GM19035 (cell line): Measurements from ENCODE around the gene PPFIBP2.

Experiments
- ATAC-seq: cut with Tn5 transposase; IDR thresholded peaks from one replicate; pipeline ENCODE4 v1.9.1; 2021; ENCODE audit not compliant: unreplicated experiment

The PPFIBP2 gene

DNA sequence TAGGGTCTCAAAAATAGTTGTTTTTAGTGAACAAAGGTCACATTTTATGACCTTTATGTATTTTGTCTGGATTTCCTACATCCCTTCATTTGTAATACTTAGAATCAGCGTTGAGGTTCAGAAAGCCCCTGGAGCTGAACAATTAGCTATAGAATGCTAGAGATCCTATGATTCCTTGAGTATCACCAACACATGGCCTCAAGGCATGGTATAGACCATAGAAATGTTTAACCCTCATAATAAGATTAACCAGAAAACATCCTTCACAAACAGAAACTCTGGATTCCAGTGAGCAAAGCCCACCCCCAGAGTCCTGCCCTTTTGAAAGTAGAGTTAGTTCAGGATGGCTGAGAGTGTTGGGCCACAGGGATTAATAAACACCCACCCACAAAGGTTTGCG is 82.2 kb downstream of the PPFIBP2 start:
- ATAC-seq, result no peak

DNA sequence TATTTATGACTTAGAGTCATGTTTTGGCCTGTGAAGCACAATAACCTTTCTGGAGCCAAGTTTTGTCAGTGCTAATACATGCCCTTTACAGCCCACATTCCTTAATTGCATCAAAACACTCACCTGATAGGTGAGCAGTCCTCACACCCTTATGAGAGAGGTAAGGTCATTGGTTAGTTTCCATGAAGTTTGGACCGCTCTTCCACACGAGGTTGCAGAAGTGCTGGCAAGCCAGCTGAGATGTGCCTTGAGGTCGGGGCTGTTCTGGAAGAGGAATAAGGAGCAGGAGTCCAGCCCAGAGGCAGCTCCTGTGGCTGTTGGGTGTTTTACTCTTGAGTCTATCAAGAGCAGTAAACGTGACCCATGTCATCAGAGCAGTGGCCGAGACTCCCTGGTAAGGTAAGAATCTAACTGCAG is 83.2 kb downstream of the PPFIBP2 start:
- ATAC-seq, result no peak

DNA sequence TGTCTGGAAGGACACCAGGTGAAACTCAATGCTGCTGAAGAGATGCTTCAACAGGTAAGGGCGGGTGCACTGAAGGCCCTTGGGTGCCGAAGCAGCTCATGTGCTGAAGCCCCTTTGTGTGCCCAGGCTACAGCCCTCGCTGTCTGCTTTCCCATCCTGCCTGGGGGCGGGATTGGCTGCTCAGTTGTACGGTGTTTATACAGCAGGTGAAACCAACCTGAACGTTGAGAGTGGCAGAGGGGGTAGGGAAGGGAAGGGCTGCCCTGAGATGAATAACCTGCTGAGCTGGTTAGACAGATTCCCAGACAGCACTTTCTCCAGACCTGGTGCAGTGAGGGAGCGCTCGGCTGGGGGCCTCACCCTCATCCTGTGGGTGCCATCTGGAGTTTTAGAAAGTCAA is 83.8 kb downstream of the PPFIBP2 start:
- ATAC-seq, result no peak

- ATAC-seq, result no peak
Measured at GRCh38 chr11:7599209-7599608, 85.4 kb downstream of the PPFIBP2 start.

DNA sequence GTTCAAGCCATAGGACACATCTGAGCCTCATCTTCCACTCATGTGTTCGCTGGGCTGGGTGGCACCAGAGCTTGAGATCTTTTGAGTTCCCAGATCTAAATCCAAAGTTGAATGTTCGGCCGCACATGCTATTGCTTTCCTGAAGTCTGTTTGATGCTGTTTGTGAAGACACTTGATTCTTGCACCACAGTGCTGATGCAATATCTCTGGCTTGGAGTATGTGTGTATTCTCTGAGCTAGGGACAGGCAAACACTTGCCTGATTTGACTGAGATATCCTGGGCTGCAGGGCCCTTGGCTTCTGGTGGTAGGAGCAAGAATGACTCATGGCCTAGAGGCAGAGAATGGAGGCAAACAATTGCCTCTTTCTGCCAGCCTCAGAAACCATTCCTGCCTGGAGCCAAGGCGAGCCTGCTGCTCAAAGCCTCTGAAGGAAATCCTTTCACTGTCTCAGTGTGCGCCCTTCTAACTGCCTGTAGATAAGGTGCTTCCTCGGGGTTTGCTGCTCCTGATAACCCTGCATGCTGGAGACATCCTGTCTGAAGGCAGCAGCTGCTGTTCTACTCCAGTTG is 86.5 kb downstream of the PPFIBP2 start:
- ATAC-seq, result no peak

DNA sequence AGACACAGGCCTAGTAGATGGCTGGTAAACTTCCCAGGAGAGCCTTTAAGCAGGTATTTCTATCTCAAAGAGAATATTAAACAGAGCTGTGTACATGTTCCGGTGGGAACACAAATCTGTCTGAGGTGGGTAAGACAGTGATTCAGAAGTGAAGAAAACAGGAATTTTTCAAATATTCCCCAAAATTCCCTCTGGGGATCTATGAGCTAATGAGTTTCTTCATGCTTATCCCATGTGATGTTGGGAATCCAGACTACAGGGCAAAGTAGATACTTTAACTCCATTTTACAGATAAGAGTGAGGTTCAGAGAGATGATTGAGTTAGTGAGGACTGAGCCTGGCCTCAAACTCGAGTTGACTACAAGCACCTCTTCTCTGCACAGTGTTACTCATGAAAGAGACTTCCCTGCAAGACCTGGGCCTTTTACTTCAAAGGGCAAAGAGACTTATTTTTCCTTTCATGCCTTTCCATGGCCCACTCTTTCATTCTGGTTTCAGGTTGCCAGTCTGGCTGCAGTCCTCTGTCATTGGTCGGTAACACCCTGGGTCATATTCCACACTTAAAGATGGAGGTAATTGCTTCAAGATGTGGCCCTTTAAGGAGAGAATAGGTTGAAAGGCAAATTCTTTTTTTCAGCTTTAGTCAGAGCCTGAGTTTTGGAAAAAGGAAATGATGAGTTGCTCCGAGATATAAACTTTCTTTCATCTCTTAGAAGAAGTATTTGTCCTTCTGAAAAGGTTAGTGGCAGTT is 89.4 kb downstream of the PPFIBP2 start:
- no peak for ATAC-seq

- ATAC-seq, result no peak
Measured at GRCh38 chr11:7604331-7604955, 90.6 kb downstream of the PPFIBP2 start.

- no peak for ATAC-seq
Measured at GRCh38 chr11:7605186-7605943, 91.6 kb downstream of the PPFIBP2 start.

DNA sequence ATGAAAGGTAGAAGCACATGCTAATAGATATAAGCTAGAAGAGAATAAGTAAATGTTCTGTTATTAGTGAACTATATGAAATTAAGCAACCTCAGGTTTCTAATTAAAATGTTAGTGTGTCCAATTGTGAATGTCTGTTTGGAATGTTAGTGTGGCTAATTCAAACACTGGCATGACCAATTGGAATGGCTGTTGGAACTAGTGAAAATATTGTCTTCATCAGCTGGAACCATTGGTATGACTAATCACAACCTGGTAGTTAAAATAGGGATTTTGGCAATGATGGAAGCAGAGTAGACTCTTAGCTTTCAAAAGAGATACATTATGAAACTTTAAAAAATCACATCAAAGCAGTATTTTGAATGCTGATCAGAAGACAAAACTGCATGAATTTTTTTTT is 92.7 kb downstream of the PPFIBP2 start:
- ATAC-seq, result no peak

GRCh38 chr11:7609015-7609414 is 95.2 kb downstream of the PPFIBP2 start:
- ATAC-seq, result no peak

- ATAC-seq, result no peak
Measured at GRCh38 chr11:7609521-7609920, 95.7 kb downstream of the PPFIBP2 start.

- no peak for ATAC-seq
Measured at GRCh38 chr11:7610393-7610792, 96.6 kb downstream of the PPFIBP2 start.

DNA sequence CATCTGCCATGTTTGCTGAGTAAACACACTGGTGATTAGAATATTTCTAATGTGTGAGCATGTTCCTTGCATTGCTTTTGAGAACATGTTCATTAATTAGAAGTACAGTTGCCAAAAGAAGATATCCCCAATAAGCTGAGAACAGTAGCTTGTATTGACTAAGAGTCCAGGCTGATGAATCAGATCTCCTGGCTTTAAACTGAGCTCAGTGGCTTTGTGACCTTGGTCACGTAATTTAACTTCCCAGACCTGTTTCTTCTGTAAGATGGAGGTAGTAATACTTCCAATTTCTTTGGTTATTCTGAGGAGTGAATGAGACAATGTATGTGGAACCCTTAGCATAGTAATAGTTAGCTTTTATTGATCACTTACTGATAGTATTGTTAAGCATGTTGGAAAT is 97.6 kb downstream of the PPFIBP2 start:
- ATAC-seq, result no peak

DNA sequence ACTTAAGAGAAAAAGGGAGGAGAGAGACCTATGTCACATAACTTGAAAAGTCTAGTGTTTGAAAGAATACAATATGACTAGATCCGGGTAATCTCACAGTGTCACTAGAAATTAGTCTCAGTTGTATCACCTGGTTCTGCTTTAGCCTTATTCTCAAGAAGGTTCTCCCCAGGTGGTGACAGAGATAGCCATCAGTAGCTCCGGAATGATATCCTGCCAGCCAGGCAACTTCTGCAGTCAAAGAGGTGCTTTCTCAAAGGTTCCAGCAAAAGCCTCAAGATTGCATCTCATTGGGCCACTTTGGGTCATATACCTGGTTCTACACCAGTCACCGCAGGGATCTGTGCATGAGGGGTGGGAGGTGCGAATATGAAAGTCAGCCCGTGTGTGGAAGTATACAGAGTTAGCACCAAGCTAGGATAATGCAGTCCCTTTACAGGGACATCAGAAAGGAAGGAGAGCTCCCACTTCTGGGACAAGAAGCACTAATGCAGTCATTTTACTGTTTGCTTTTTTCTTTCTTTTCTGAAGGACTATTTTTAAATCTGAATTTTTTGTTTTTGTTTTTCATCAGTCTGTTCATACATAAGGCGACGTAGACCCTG is 98.4 kb downstream of the PPFIBP2 start:
- ATAC-seq, result no peak

DNA sequence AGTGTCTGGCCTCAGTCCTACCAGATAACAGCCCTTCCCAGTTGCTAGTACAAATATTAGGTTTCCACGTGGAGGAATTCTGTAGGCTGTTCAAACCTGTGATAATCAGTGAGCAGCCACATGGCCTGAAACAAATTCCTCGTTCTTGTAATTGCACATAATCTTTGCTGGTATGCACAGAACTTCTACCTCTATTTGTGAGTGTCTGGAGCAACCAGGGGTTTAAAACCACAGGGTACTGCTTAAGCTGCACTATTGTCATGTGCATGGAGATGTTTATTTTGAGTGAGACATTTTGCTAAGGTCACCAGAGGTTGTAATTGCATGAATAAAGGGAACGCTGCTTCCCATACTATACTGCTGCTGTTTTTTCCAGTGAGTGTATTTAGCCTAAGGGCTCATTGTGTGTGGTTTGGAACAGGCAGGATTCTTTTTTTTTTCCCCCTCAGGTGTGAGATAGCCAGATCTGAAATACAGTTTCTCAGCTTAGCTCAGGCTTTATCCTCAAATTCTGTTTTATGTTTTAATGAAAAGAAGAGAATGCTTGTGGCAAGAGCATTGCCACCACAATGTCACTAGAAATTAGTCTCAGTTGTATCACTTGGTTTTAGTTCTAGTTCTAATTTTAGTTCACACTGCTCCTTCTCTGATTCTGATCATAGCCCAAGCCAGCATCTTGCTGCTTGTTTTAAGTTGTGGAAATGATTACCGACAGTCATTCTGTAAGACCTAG is 99.0 kb downstream of the PPFIBP2 start:
- ATAC-seq, result no peak

DNA sequence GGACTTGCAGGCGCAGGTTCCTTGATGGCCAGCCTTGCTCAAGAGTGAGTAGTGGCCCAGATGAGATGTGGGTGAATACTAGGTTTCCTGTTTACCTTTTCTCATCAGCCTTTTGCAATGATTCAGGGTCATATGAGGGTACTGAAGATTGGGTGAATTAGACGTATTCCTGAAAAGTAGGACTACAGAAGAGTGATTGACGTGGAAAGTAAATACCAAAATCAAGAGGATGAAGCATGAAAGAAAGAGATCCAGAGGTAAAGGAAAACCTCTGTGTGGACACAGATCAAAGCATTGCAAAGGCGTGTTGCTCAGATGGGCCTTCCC is 99.6 kb downstream of the PPFIBP2 start:
- ATAC-seq, result no peak

- no peak for ATAC-seq
Measured at GRCh38 chr11:7614656-7615055, 100.9 kb downstream of the PPFIBP2 start.

DNA sequence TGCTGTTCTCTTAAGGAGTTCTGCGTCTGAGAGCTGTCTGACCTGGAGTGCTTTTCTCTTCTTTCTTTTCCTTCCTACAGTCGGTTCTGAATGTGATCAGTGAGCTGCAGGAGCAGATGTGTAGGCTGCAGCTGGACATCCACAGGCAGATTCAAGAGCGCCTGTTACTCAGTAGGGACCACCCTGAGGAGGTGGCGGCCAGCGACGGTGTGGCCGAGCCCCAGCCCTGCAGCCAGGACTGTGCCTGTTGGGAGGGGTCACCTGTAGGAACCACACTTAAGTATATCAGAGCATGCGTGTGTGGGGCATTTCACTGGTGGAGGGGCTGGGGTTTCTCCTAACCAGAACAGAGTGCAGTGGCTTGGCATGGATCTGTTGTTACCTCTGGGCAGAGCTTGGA is 103.2 kb downstream of the PPFIBP2 start:
- ATAC-seq, result no peak

GRCh38 chr11:7619322-7619721 is 105.5 kb downstream of the PPFIBP2 start:
- no peak for ATAC-seq

DNA sequence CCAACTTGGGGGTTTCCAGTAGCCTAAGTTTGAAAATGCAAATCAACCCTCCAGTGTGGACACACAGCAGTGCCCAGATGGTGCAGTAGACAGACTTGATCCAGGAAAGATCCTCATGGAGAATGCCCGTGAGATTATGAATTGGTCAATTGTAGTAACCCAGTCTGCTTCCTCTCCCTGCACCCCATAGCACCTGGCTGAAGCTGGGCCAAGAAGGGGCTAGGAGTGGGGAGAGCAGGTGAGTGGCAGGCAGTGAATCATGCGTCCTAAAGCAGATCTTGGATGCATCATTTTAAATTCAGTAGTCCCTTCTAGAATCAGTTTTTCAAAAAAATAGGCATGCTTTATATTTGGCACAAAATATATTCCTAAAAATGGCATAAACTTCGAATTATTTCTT is 107.3 kb downstream of the PPFIBP2 start:
- ATAC-seq, result no peak

- ATAC-seq, result no peak
Measured at GRCh38 chr11:7621554-7621953, 107.8 kb downstream of the PPFIBP2 start.
